Measurements from ENCODE around the gene MACROD2.

The MACROD2 gene

DNA sequence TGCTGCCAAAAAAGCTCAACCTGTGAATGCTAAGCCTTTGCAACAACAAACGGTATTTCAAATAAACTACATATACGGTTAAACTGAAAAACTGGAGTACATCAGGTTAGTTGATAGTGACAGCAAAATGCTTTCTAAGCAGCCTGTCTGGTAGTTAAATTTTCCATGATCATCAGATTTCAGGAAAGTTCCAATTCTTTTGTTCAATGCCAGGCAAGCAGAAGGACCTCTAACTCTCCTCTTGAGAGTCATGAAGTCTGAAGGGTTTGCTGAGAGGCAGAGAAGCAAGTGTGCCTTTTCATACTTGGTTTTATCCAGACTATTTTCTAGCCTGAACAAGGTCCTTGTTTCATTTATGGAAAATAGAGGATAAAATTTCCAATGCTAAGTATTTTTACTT, 337.6 kb downstream of the MACROD2 start:
- H3K27me3 ChIP-seq (ENCODE audit: control insufficient read depth in 1 of 2, insufficient read depth in 2 of 2, low read length in 2 of 2) = no peaks in the 10 kb centered on the region
- no peak overlapping the region for H3K27ac ChIP-seq (ENCODE audit: low read length)
- H3K9ac ChIP-seq (ENCODE audit: low read length in 2 of 2) = peak overlapping the region in 1 of 2 donors; percentile 58
- H3K36me3 ChIP-seq (ENCODE audit: control insufficient read depth in 2 of 2, insufficient read depth in 2 of 2, low read length in 2 of 2) = peaks cover 0 to 2% of the 10 kb centered on the region in 2 donors
- no peaks in the 10 kb centered on the region for H3K9me3 ChIP-seq (ENCODE audit: control insufficient read depth in 2 of 2, low read length in 2 of 2)
- H3K4me1 ChIP-seq (ENCODE audit: control insufficient read depth, insufficient read depth, low read length) = no peaks in the 10 kb centered on the region
- H3K4me3 ChIP-seq (ENCODE audit: low read length in 2 of 2) = peak overlapping the region; percentile 30 to 73

- H3K27ac ChIP-seq (ENCODE audit: low read length) = no peak overlapping the region
- peak overlapping the region; percentile 42 to 58 for H3K9ac ChIP-seq (ENCODE audit: low read length in 2 of 2)
- no peaks in the 10 kb centered on the region for H3K4me1 ChIP-seq (ENCODE audit: control insufficient read depth, insufficient read depth, low read length)
Measured at GRCh38 chr20:14333721-14334120, 338.4 kb downstream of the MACROD2 start.

GRCh38 chr20:14334306-14334930, 339.1 kb downstream of the MACROD2 start:
- Histone ChIP-seq H3K9me3 (ENCODE audit: control insufficient read depth in 2 of 2, low read length in 2 of 2) (no peaks in the 10 kb centered on the region), H3K27ac (ENCODE audit: low read length) (no peak overlapping the region), H3K4me1 (ENCODE audit: control insufficient read depth, insufficient read depth, low read length) (no peaks in the 10 kb centered on the region), H3K9ac (ENCODE audit: low read length in 2 of 2) (peak overlapping the region; percentile 42 to 58), H3K36me3 (ENCODE audit: control insufficient read depth in 2 of 2, insufficient read depth in 2 of 2, low read length in 2 of 2) (no peaks in the 10 kb centered on the region), H3K27me3 (ENCODE audit: control insufficient read depth in 1 of 2, insufficient read depth in 2 of 2, low read length in 2 of 2) (no peaks in the 10 kb centered on the region), H3K4me3 (ENCODE audit: low read length in 2 of 2) (peak overlapping the region; percentile 56 to 73)

More at GRCh38 chr20:14333721-14334120, 338.4 kb downstream of the MACROD2 start:
- H3K27me3 ChIP-seq (ENCODE audit: control insufficient read depth in 1 of 2, insufficient read depth in 2 of 2, low read length in 2 of 2) = no peaks in the 10 kb centered on the region
- H3K36me3 ChIP-seq (ENCODE audit: control insufficient read depth in 2 of 2, insufficient read depth in 2 of 2, low read length in 2 of 2) = no peaks in the 10 kb centered on the region
- H3K4me3 ChIP-seq (ENCODE audit: low read length in 2 of 2) = peak overlapping the region; percentile 56 to 73
- H3K9me3 ChIP-seq (ENCODE audit: control insufficient read depth in 2 of 2, low read length in 2 of 2) = no peaks in the 10 kb centered on the region

DNA sequence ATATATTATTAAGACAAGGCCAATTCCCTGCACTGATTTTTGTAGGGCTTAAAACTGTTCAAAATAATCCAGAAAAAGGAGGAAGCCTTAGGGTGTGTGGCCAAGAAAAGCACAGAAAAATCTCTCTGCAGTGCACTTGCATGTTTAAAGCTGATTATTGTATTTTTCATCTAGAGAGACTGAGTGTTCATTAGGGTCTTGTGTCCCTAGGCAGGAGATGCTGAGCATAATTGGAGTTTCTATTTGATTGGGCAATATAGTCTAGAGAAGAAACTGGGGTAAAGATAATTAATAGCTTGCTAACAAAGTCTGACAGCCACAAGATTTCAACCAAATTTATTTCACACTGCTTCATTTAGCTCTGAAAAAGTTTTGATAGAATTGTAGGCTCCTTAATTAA, 339.7 kb downstream of the MACROD2 start:
- H3K27me3 ChIP-seq (ENCODE audit: control insufficient read depth in 1 of 2, insufficient read depth in 2 of 2, low read length in 2 of 2) = no peaks in the 10 kb centered on the region
- peak overlapping the region; percentile 56 to 73 for H3K4me3 ChIP-seq (ENCODE audit: low read length in 2 of 2)
- no peaks in the 10 kb centered on the region for H3K36me3 ChIP-seq (ENCODE audit: control insufficient read depth in 2 of 2, insufficient read depth in 2 of 2, low read length in 2 of 2)
- H3K9ac ChIP-seq (ENCODE audit: low read length in 2 of 2) = peak overlapping the region; percentile 1 to 56
- H3K9me3 ChIP-seq (ENCODE audit: control insufficient read depth in 2 of 2, low read length in 2 of 2) = no peaks in the 10 kb centered on the region
- H3K27ac ChIP-seq (ENCODE audit: low read length) = no peak overlapping the region
- H3K4me1 ChIP-seq (ENCODE audit: control insufficient read depth, insufficient read depth, low read length) = no peaks in the 10 kb centered on the region

GRCh38 chr20:14336686-14337085, 341.4 kb downstream of the MACROD2 start:
- peak overlapping the region; percentile 58 for H3K27ac ChIP-seq (ENCODE audit: low read length)
- H3K9me3 ChIP-seq (ENCODE audit: control insufficient read depth in 2 of 2, low read length in 2 of 2) = no peaks in the 10 kb centered on the region
- H3K4me3 ChIP-seq (ENCODE audit: low read length in 2 of 2) = peak overlapping the region; percentile 91 to 99
- H3K9ac ChIP-seq (ENCODE audit: low read length in 2 of 2) = peak overlapping the region; percentile 80 to 87
- no peaks in the 10 kb centered on the region for H3K36me3 ChIP-seq (ENCODE audit: control insufficient read depth in 2 of 2, insufficient read depth in 2 of 2, low read length in 2 of 2)
- H3K27me3 ChIP-seq (ENCODE audit: control insufficient read depth in 1 of 2, insufficient read depth in 2 of 2, low read length in 2 of 2) = no peaks in the 10 kb centered on the region
- no peaks in the 10 kb centered on the region for H3K4me1 ChIP-seq (ENCODE audit: control insufficient read depth, insufficient read depth, low read length)

- Histone ChIP-seq H3K27ac (ENCODE audit: low read length) (peak within 1 kb of the TSS; percentile 58), H3K9me3 (ENCODE audit: control insufficient read depth in 2 of 2, low read length in 2 of 2) (no peaks in the 10 kb centered on the region), H3K4me1 (ENCODE audit: control insufficient read depth, insufficient read depth, low read length) (no peaks in the 10 kb centered on the region), H3K27me3 (ENCODE audit: control insufficient read depth in 1 of 2, insufficient read depth in 2 of 2, low read length in 2 of 2) (no peaks in the 10 kb centered on the region), H3K4me3 (ENCODE audit: low read length in 2 of 2) (peak within 1 kb of the TSS; percentile 91 to 99), H3K36me3 (ENCODE audit: control insufficient read depth in 2 of 2, insufficient read depth in 2 of 2, low read length in 2 of 2) (no peaks in the 10 kb centered on the region), H3K9ac (ENCODE audit: low read length in 2 of 2) (peak within 1 kb of the TSS; percentile 80 to 87)
Measured at GRCh38 chr20:14337400-14338171, 342.3 kb downstream of the MACROD2 start, which contains the start of gene FLRT3. FLRT3 (minus strand) TSS chr20:14337612; CDS start chr20:14327506, 10,106 bp downstream.

GRCh38 chr20:14341801-14342200, 346.5 kb downstream of the MACROD2 start:
- no peak overlapping the region for H3K4me3 ChIP-seq (ENCODE audit: low read length in 2 of 2)
- H3K4me1 ChIP-seq (ENCODE audit: control insufficient read depth, insufficient read depth, low read length) = no peaks in the 10 kb centered on the region
- no peaks in the 10 kb centered on the region for H3K27me3 ChIP-seq (ENCODE audit: control insufficient read depth in 1 of 2, insufficient read depth in 2 of 2, low read length in 2 of 2)
- no peak overlapping the region for H3K9ac ChIP-seq (ENCODE audit: low read length in 2 of 2)
- H3K27ac ChIP-seq (ENCODE audit: low read length) = no peak overlapping the region
- no peaks in the 10 kb centered on the region for H3K9me3 ChIP-seq (ENCODE audit: control insufficient read depth in 2 of 2, low read length in 2 of 2)
- H3K36me3 ChIP-seq (ENCODE audit: control insufficient read depth in 2 of 2, insufficient read depth in 2 of 2, low read length in 2 of 2) = no peaks in the 10 kb centered on the region

GRCh38 chr20:14342918-14343317, 347.6 kb downstream of the MACROD2 start:
- Histone ChIP-seq H3K36me3 (ENCODE audit: control insufficient read depth in 2 of 2, insufficient read depth in 2 of 2, low read length in 2 of 2) (no peaks in the 10 kb centered on the region), H3K9me3 (ENCODE audit: control insufficient read depth in 2 of 2, low read length in 2 of 2) (no peaks in the 10 kb centered on the region)

GRCh38 chr20:14343491-14344065, 348.3 kb downstream of the MACROD2 start:
- no peak overlapping the region for H3K4me3 ChIP-seq (ENCODE audit: low read length in 2 of 2)
- no peaks in the 10 kb centered on the region for H3K36me3 ChIP-seq (ENCODE audit: control insufficient read depth in 2 of 2, insufficient read depth in 2 of 2, low read length in 2 of 2)
- H3K9me3 ChIP-seq (ENCODE audit: control insufficient read depth in 2 of 2, low read length in 2 of 2) = no peaks in the 10 kb centered on the region
- H3K4me1 ChIP-seq (ENCODE audit: control insufficient read depth, insufficient read depth, low read length) = no peaks in the 10 kb centered on the region
- no peak overlapping the region for H3K27ac ChIP-seq (ENCODE audit: low read length)
- H3K9ac ChIP-seq (ENCODE audit: low read length in 2 of 2) = no peak overlapping the region
- H3K27me3 ChIP-seq (ENCODE audit: control insufficient read depth in 1 of 2, insufficient read depth in 2 of 2, low read length in 2 of 2) = no peaks in the 10 kb centered on the region

More at GRCh38 chr20:14342918-14343317, 347.6 kb downstream of the MACROD2 start:
- Histone ChIP-seq H3K4me1 (ENCODE audit: control insufficient read depth, insufficient read depth, low read length) (no peaks in the 10 kb centered on the region), H3K27me3 (ENCODE audit: control insufficient read depth in 1 of 2, insufficient read depth in 2 of 2, low read length in 2 of 2) (no peaks in the 10 kb centered on the region), H3K4me3 (ENCODE audit: low read length in 2 of 2) (no peak overlapping the region), H3K27ac (ENCODE audit: low read length) (no peak overlapping the region), H3K9ac (ENCODE audit: low read length in 2 of 2) (no peak overlapping the region)

- H3K9ac ChIP-seq (ENCODE audit: low read length in 2 of 2) = no peak overlapping the region
- no peaks in the 10 kb centered on the region for H3K36me3 ChIP-seq (ENCODE audit: control insufficient read depth in 2 of 2, insufficient read depth in 2 of 2, low read length in 2 of 2)
- no peaks in the 10 kb centered on the region for H3K4me1 ChIP-seq (ENCODE audit: control insufficient read depth, insufficient read depth, low read length)
- no peak overlapping the region for H3K27ac ChIP-seq (ENCODE audit: low read length)
- no peaks in the 10 kb centered on the region for H3K27me3 ChIP-seq (ENCODE audit: control insufficient read depth in 1 of 2, insufficient read depth in 2 of 2, low read length in 2 of 2)
- H3K9me3 ChIP-seq (ENCODE audit: control insufficient read depth in 2 of 2, low read length in 2 of 2) = no peaks in the 10 kb centered on the region
- H3K4me3 ChIP-seq (ENCODE audit: low read length in 2 of 2) = no peak overlapping the region
Measured at GRCh38 chr20:14344746-14345145, 349.4 kb downstream of the MACROD2 start.
